AG04449 (cell line): ENCODE results near the gene RNF126.

Experiments used
- CTCF ChIA-PET: fragments of 350-600 bp; formaldehyde crosslinking; extraction: SDS; loops from one replicate; lab custom pipeline; 2021; ENCODE audit warnings: antibody characterized with exemption; lab: Yijun Ruan, JAX
- POLR2A ChIA-PET: fragments of 400-600, 350-600 bp; formaldehyde crosslinking; extraction: SDS; loops from one replicate; lab custom pipeline; 2020; ENCODE audit warnings: antibody characterized with exemption, inconsistent platforms; lab: Yijun Ruan, JAX
- DNase-seq: peaks from one replicate; pipeline ENCODE4 v3.0.0-alpha.2; 2010; ENCODE audit warnings: low read depth, low spot score
- H3K4me3 ChIP-seq: 2 replicates; pipeline ENCODE4 v1.5.1; 2011; ENCODE audit warnings: low read depth, mild to moderate bottlenecking, control low read depth, low read length
- TF ChIP-seq, protein P1 (sequence below): IDR thresholded peaks from one replicate; pipeline ENCODE4 v1.5.1; 2011; ENCODE audit warnings: mild to moderate bottlenecking, moderate library complexity, low read length, control low read depth, inconsistent platforms; ENCODE audit not compliant: insufficient read depth; ENCODE audit errors: missing control alignments

RNF126 gene

DNA sequence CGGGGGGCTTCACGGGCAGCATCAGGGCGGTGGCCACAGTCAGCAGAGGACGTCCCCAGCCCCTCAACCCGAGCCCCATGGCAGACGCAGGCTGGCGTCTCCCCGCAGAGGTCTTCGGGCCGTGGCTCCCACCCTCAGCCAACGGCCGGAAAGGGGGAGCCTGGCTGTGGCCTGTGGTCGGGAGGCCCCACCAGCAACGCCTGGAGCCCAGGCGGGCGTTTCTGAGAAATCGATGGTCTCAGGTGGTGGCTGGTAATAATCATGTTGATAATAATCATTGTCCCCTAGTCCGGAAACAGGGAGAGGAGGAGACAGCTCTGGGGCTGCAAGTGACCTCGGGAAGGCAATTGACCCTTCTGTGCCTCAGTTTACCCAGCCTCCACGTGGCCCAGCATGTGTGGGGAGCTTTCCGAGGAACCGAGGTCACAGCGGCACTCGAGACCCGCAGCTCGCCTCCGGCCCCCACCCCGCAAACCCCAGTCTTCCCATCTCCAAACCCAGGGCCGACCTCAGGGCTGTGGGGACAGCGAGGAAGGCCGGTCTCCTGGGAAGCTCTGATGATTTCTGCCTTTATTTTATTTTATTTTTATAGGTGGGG is 32.4 kb upstream of the RNF126 start, which contains the start of gene PRSS57:
PRSS57 (minus strand) TSS at position 101 of the 598 bp plus-strand sequence; CDS start at position 79, 22 bp downstream.
- POLR2A ChIA-PET: no interaction called here
- no peak for DNase-seq
- CTCF ChIA-PET: interaction anchor here (1.5 kb wide), 1 partner anchor 38 kb away, joined by 4 read pairs; no protein-coding TSS in a partner anchor
- no peak within 1 kb of the TSS for H3K4me3 ChIP-seq
- TF ChIP-seq, protein P1, sequence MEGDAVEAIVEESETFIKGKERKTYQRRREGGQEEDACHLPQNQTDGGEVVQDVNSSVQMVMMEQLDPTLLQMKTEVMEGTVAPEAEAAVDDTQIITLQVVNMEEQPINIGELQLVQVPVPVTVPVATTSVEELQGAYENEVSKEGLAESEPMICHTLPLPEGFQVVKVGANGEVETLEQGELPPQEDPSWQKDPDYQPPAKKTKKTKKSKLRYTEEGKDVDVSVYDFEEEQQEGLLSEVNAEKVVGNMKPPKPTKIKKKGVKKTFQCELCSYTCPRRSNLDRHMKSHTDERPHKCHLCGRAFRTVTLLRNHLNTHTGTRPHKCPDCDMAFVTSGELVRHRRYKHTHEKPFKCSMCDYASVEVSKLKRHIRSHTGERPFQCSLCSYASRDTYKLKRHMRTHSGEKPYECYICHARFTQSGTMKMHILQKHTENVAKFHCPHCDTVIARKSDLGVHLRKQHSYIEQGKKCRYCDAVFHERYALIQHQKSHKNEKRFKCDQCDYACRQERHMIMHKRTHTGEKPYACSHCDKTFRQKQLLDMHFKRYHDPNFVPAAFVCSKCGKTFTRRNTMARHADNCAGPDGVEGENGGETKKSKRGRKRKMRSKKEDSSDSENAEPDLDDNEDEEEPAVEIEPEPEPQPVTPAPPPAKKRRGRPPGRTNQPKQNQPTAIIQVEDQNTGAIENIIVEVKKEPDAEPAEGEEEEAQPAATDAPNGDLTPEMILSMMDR: no peak

DNA sequence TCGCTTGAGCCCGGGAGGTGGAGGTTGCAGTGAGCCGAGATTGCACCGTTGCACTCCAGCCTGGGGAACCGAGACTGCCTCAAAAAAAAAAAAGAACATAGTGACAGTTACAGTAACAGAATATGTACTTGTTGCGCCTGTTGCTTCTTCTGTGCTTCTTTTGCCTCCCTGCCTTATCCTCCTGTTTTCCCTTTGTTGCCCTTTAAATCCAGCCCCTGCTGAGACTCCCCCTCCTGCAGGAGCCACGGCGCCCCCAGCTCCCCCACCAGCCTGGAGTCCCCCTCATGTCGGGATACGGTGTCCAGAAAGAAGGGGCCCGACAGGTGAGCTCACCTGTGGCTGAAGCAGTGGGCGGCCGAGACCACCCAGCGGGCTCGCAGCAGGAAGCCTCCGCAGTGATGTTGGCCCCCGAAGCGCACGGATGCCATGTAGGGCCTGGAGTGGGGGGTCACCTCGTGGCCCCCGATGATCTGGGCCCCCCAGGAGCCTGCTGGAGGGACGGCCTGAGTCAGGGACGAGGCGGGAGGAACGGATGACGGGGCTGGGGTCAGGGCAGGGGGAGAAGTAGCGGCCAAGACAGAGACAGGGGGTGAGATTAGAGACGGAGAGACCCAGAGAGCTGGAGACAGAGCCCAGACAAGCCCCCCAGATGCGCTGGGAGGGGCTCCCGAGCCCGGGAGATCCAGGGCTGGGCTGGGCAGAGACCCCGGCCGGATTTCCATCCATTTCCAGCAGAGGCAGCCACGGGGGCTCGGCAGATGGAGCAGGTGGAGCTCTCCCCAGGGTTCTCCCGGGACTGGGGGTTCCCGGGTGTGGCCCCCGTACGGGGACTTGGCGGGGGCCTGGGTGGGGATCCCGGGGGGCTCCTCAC is 31.7 kb upstream of the RNF126 start:
- TF ChIP-seq, protein P1: no peak
- no peak for DNase-seq
- H3K4me3 ChIP-seq: no peak overlapping the region
- ChIA-PET CTCF (interaction anchor here (1.5 kb wide), 1 partner anchor 39 kb away, joined by 4 read pairs; no protein-coding TSS in a partner anchor), POLR2A (no interaction called here)

DNA sequence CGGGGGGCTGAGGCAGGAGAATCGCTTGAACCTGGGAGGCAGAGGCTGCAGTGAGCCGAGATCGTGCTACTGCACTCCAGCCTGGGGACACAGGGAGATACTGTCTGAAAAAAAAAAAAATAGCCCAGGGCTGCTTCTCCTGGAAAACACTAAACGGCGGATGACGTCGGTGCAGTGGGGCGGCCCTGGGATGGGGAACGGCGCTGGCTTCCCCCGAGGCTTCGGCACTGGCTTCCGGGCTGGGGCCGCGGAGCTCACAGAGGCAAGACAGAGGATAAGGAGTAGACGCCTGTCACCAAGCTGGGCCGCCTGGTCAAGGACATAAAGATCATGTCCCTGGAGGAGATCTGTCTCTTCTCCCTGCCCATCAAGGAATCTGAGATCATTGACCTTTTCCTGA is 27.2 kb upstream of the RNF126 start:
- H3K4me3 ChIP-seq: no peak overlapping the region
- ChIA-PET CTCF (interaction anchor here (1.3 kb wide), 1 partner anchor 42 kb away, joined by 4 read pairs; no protein-coding TSS in a partner anchor), POLR2A (no interaction called here)
- TF ChIP-seq, protein P1: no peak
- DNase-seq: no peak

DNA sequence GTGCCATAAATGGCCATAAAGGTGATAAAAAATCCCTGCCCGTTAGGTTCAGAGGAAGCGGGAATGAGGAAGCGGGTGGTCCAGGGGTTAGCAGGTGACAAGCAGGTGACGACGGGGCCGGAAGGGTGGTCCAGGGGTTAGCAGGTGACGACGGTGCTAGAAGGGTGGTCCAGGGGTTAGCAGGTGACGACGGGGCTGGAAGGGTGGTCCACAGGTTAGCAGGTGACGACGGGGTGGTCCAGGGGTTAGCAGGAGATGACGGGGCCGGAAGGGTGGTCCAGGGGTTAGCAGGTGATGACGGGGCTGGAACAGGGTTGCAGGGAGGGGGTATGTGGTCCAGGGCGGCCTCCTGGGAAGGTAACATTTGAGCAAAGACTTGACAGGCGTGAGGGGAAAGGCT is 26.0 kb upstream of the RNF126 start:
- DNase-seq: no peak
- no peak overlapping the region for H3K4me3 ChIP-seq
- ChIA-PET POLR2A (no interaction called here), CTCF (no interaction called here)
- TF ChIP-seq, protein P1: no peak

DNA sequence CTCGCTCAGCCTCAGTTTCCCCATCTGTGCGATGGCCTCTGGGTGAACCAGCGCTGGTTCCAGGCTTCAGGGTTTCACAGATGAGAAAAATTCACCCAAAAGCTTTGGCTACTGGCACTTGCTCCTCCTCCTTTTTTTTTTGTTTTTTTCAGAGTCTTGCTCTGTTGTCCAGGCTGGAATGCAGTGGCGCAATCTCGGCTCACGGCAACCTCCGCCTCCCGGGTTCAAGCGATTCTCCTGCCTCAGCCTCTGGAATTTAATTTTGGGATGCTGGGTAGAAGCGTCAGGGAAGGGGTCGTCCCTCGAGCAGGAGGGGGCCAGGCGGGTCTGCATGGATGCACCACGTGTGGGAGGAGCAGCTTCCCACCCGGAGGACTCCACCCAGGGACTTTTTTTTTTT is 25.2 kb upstream of the RNF126 start:
- TF ChIP-seq, protein P1: no peak
- no peak overlapping the region for H3K4me3 ChIP-seq
- POLR2A ChIA-PET: no interaction called here
- no peak for DNase-seq
- CTCF ChIA-PET: no interaction called here

DNA sequence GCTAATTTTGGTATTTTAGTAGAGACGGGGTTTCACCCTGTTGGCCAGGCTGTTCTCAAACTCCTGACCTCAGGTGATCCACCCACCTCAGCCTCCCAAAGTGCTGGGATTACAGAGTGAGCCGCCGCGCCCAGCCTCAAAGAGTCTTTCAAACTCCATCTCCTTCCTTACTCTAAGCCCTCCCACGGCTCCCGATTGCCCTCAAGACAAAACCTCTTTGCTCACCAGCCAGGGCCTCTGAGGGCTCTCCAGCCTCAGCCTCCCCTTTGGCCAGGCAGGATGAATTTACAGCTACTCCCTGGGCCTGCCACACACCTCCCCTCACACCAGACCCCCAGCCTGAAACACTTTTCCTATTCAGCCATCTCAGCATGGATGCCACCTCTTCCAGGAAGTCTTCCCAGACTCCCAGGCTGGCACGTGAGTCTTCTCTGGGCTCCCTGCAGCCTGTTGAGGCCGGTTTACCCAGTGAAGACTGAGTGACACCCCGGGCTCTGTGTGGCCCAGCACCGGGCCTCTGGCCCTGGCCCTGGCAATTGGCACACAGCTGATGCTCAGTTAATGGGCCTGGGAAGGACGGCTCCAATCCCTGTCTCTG is 24.7 kb upstream of the RNF126 start:
- H3K4me3 ChIP-seq: no peak overlapping the region
- ChIA-PET CTCF (no interaction called here), POLR2A (no interaction called here)
- no peak for DNase-seq
- TF ChIP-seq, protein P1: no peak
